VCaP (cell line): ENCODE results near the gene IPO13.

Experiments
- H3K27ac ChIP-seq: fragments of 450-650 bp; 2 replicates; pipeline ENCODE4 v1.5.1; 2017
- CTCF ChIP-seq: fragments of 450-650 bp; conservative IDR thresholded peaks from 2 replicates; pipeline ENCODE4 v1.5.1; 2017; ENCODE audit warnings: mild to moderate bottlenecking, moderate library complexity

The IPO13 gene

GRCh38 chr1:43908226-43908625, 38.5 kb upstream of the IPO13 start:
- TF ChIP-seq CTCF = no peak
- H3K27ac ChIP-seq = no peak overlapping the region

- H3K27ac ChIP-seq = no peak overlapping the region
- no peak for TF ChIP-seq CTCF
These were observed 37.9 kb upstream of the IPO13 start for GRCh38 chr1:43908858-43909257.

- H3K27ac ChIP-seq = peak overlapping the region; percentile 3; the same call in 1 of the 2 replicates
- no peak for TF ChIP-seq CTCF
These were observed 36.4 kb upstream of the IPO13 start for GRCh38 chr1:43910343-43910742.

- no peak overlapping the region for H3K27ac ChIP-seq
These were observed 34.1 kb upstream of the IPO13 start for GRCh38 chr1:43912607-43913006.

GRCh38 chr1:43913051-43913501, 33.7 kb upstream of the IPO13 start:
- no peak for TF ChIP-seq CTCF
- no peak overlapping the region for H3K27ac ChIP-seq

More at GRCh38 chr1:43912607-43913006, 34.1 kb upstream of the IPO13 start:
- no peak for TF ChIP-seq CTCF

GRCh38 chr1:43913666-43914360, 32.9 kb upstream of the IPO13 start:
- H3K27ac ChIP-seq = no peak overlapping the region
- TF ChIP-seq CTCF = no peak

GRCh38 chr1:43914576-43915525, 31.9 kb upstream of the IPO13 start:
- no peak for TF ChIP-seq CTCF
- H3K27ac ChIP-seq = no peak overlapping the region
